HEK293 (cell line): ENCODE measurements around the gene ADSS1.

Experiments used
- CTCF ChIA-PET: fragments of 350-600 bp; formaldehyde crosslinking; extraction: SDS; loops from one replicate; lab custom pipeline; 2021; ENCODE audit warnings: antibody characterized with exemption; lab: Yijun Ruan, JAX
- POLR2A ChIA-PET: fragments of 300-600 bp; formaldehyde crosslinking; extraction: SDS; loops from one replicate; lab custom pipeline; 2020; ENCODE audit warnings: antibody characterized with exemption, inconsistent platforms; lab: Yijun Ruan, JAX
- H3K27ac ChIP-seq: fragments of 200-500 bp; sonication (Bioruptor generic); 2 replicates; pipeline ENCODE4 v1.5.1; 2014; ENCODE audit warnings: low read depth, low read length, control low read depth, inconsistent platforms; ENCODE audit errors: extremely low read depth
- H3K36me3 ChIP-seq, 2 experiments: fragments of 200-500 bp in 1 of 2; sonication (Bioruptor generic) in 1 of 2; 1 replicate in 1 of 2; 2 replicates in 1 of 2; pipeline ENCODE4 v1.5.1; 2014 to 2017; ENCODE audit warnings: inconsistent platforms in 2 of 2, low read length in 2 of 2; ENCODE audit not compliant: control insufficient read depth in 2 of 2, insufficient read depth in 1 of 2
- H3K4me1 ChIP-seq: fragments of 200-500 bp; sonication (Bioruptor generic); 2 replicates; pipeline ENCODE4 v1.5.1; 2014; ENCODE audit warnings: mild to moderate bottlenecking, low read length, inconsistent platforms; ENCODE audit not compliant: control insufficient read depth, insufficient read depth
- H3K4me3 ChIP-seq: 2 replicates; pipeline ENCODE4 v1.5.1; 2011; ENCODE audit warnings: low read depth, mild to moderate bottlenecking, control low read depth, low read length, moderate library complexity
- H3K9me3 ChIP-seq: fragments of 200-500 bp; sonication (Bioruptor generic); 2 replicates; pipeline ENCODE4 v1.5.1; 2014; ENCODE audit warnings: low read depth, low read length, inconsistent platforms; ENCODE audit not compliant: control insufficient read depth, insufficient read depth
- BCL11A ChIP-seq: fragments of 450-650 bp; formaldehyde crosslinking; IDR thresholded peaks from 2 replicates; pipeline ENCODE4 v1.5.1; 2016; ENCODE audit warnings: low read depth, missing biosample characterization, missing genetic modification characterization
- BCL11B ChIP-seq: fragments of 450-650 bp; formaldehyde crosslinking; IDR thresholded peaks from 2 replicates; pipeline ENCODE4 v1.5.1; 2016; ENCODE audit warnings: low read depth, missing biosample characterization, missing genetic modification characterization
- HOXC10 ChIP-seq: sonication (generic); formaldehyde crosslinking; IDR thresholded peaks from 2 replicates; pipeline ENCODE4 v1.8.1; 2023; ENCODE audit warnings: mild to moderate bottlenecking, missing genetic modification reagents
- KLF1 ChIP-seq: fragments of 450-650 bp; formaldehyde crosslinking; IDR thresholded peaks from 2 replicates; pipeline ENCODE4 v1.5.1; 2016; ENCODE audit warnings: missing biosample characterization, missing genetic modification characterization
- KLF9 ChIP-seq: fragments of 450-650 bp; formaldehyde crosslinking; IDR thresholded peaks from 2 replicates; pipeline ENCODE4 v1.5.1; 2016; ENCODE audit warnings: missing biosample characterization, missing genetic modification characterization, low read depth
- PRDM1 ChIP-seq: fragments of 450-650 bp; formaldehyde crosslinking; IDR thresholded peaks from 2 replicates; pipeline ENCODE4; 2016; ENCODE audit warnings: missing biosample characterization, missing genetic modification characterization
- SETDB1 ChIP-seq: IDR thresholded peaks from one replicate; pipeline ENCODE4 v1.6.1; 2017; ENCODE audit warnings: mild to moderate bottlenecking, low read length, moderate library complexity, mixed read lengths; ENCODE audit not compliant: insufficient read length
- ZNF350 ChIP-seq: fragments of 450-650 bp; formaldehyde crosslinking; IDR thresholded peaks from 2 replicates; pipeline ENCODE4 v1.5.0; 2017; ENCODE audit warnings: missing biosample characterization, mild to moderate bottlenecking, missing genetic modification characterization
- ZNF404 ChIP-seq: fragments of 450-650 bp; formaldehyde crosslinking; IDR thresholded peaks from 2 replicates; pipeline ENCODE4 v1.5.1; 2017; ENCODE audit warnings: missing biosample characterization, missing genetic modification characterization
- ZNF544 ChIP-seq: fragments of 450-650 bp; formaldehyde crosslinking; IDR thresholded peaks from 2 replicates; pipeline ENCODE4 v1.5.0; 2017; ENCODE audit warnings: missing biosample characterization, missing genetic modification characterization
- ZNF654 ChIP-seq: fragments of 450-650 bp; formaldehyde crosslinking; IDR thresholded peaks from 2 replicates; pipeline ENCODE4 v1.5.1; 2016; ENCODE audit warnings: low read depth, missing biosample characterization, missing genetic modification characterization
- TF ChIP-seq, protein P1 (sequence below): fragments of 450-650 bp; IDR thresholded peaks from 2 replicates; pipeline ENCODE4 v1.5.1; 2018; ENCODE audit warnings: missing biosample characterization, missing genetic modification characterization
- TF ChIP-seq, protein P2 (sequence below): fragments of 450-650 bp; formaldehyde crosslinking; IDR thresholded peaks from 2 replicates; pipeline ENCODE4 v1.5.1; 2016; ENCODE audit warnings: missing biosample characterization, missing genetic modification characterization, low read depth
- TF ChIP-seq, protein P3 (sequence below): fragments of 450-650 bp; formaldehyde crosslinking; IDR thresholded peaks from 2 replicates; pipeline ENCODE4 v1.5.1; 2016; ENCODE audit warnings: missing biosample characterization, missing genetic modification characterization
- TF ChIP-seq, protein P4 (sequence below): fragments of 450-650 bp; formaldehyde crosslinking; IDR thresholded peaks from 2 replicates; pipeline ENCODE4 v1.5.1; 2016; ENCODE audit warnings: missing biosample characterization, missing genetic modification characterization
- TF ChIP-seq, protein P5 (sequence below): fragments of 450-650 bp; formaldehyde crosslinking; IDR thresholded peaks from 2 replicates; pipeline ENCODE4 v1.5.1; 2017; ENCODE audit warnings: missing biosample characterization, missing genetic modification characterization

ADSS1 gene

GRCh38 chr14:104703269-104703668 lies 20.8 kb upstream of the ADSS1 start (continued):
- no peak for TF ChIP-seq BCL11A (tag by site-specific recombination)
- no peak for TF ChIP-seq BCL11B (tag by site-specific recombination)
- no peak for TF ChIP-seq PRDM1 (tag by site-specific recombination)
- TF ChIP-seq SETDB1 = no peak
- TF ChIP-seq, protein P1, sequence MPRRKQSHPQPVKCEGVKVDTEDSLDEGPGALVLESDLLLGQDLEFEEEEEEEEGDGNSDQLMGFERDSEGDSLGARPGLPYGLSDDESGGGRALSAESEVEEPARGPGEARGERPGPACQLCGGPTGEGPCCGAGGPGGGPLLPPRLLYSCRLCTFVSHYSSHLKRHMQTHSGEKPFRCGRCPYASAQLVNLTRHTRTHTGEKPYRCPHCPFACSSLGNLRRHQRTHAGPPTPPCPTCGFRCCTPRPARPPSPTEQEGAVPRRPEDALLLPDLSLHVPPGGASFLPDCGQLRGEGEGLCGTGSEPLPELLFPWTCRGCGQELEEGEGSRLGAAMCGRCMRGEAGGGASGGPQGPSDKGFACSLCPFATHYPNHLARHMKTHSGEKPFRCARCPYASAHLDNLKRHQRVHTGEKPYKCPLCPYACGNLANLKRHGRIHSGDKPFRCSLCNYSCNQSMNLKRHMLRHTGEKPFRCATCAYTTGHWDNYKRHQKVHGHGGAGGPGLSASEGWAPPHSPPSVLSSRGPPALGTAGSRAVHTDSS (tag by site-specific recombination) = no peak
- no peak for TF ChIP-seq ZNF404 (tag by site-specific recombination)
- TF ChIP-seq KLF1 (tag by site-specific recombination) = no peak
- TF ChIP-seq, protein P2, sequence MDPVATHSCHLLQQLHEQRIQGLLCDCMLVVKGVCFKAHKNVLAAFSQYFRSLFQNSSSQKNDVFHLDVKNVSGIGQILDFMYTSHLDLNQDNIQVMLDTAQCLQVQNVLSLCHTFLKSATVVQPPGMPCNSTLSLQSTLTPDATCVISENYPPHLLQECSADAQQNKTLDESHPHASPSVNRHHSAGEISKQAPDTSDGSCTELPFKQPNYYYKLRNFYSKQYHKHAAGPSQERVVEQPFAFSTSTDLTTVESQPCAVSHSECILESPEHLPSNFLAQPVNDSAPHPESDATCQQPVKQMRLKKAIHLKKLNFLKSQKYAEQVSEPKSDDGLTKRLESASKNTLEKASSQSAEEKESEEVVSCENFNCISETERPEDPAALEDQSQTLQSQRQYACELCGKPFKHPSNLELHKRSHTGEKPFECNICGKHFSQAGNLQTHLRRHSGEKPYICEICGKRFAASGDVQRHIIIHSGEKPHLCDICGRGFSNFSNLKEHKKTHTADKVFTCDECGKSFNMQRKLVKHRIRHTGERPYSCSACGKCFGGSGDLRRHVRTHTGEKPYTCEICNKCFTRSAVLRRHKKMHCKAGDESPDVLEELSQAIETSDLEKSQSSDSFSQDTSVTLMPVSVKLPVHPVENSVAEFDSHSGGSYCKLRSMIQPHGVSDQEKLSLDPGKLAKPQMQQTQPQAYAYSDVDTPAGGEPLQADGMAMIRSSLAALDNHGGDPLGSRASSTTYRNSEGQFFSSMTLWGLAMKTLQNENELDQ (tag by site-specific recombination) = no peak
- TF ChIP-seq, all 188 proteins: peak for 0

DNA sequence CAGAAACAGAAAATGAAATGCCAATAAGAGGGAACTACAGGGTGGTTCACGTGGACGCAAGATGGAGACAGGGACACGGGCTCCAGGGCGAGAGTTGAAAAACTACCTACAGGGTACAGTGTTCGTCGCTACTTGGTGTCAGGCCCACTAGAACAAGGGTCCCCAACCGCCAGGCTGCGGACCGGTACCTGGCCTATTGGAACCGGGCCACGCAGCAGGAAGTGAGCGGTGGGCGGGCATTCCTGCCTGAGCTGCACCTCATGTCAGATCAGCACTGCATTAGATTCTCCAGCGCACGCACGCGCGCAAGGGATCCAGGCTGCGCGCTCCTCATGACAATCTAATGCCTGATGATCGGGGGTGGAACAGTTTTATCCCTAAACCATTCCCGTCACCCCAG lies 19.8 kb upstream of the ADSS1 start:
- ChIA-PET CTCF (no interaction called here), POLR2A (no interaction called here)
- TF ChIP-seq ZNF654 (tag by site-specific recombination) (no peak), ZNF350 (tag by site-specific recombination) (no peak), ZNF544 (tag by site-specific recombination) (no peak), HOXC10 (CRISPR knock-in tag) (no peak), KLF9 (tag by site-specific recombination) (no peak)
- TF ChIP-seq, protein P3, sequence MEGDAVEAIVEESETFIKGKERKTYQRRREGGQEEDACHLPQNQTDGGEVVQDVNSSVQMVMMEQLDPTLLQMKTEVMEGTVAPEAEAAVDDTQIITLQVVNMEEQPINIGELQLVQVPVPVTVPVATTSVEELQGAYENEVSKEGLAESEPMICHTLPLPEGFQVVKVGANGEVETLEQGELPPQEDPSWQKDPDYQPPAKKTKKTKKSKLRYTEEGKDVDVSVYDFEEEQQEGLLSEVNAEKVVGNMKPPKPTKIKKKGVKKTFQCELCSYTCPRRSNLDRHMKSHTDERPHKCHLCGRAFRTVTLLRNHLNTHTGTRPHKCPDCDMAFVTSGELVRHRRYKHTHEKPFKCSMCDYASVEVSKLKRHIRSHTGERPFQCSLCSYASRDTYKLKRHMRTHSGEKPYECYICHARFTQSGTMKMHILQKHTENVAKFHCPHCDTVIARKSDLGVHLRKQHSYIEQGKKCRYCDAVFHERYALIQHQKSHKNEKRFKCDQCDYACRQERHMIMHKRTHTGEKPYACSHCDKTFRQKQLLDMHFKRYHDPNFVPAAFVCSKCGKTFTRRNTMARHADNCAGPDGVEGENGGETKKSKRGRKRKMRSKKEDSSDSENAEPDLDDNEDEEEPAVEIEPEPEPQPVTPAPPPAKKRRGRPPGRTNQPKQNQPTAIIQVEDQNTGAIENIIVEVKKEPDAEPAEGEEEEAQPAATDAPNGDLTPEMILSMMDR (tag by site-specific recombination) = no peak
- TF ChIP-seq, protein P4, sequence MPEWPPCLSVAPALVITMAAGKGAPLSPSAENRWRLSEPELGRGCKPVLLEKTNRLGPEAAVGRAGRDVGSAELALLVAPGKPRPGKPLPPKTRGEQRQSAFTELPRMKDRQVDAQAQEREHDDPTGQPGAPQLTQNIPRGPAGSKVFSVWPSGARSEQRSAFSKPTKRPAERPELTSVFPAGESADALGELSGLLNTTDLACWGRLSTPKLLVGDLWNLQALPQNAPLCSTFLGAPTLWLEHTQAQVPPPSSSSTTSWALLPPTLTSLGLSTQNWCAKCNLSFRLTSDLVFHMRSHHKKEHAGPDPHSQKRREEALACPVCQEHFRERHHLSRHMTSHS = no peak
- TF ChIP-seq, protein P5, sequence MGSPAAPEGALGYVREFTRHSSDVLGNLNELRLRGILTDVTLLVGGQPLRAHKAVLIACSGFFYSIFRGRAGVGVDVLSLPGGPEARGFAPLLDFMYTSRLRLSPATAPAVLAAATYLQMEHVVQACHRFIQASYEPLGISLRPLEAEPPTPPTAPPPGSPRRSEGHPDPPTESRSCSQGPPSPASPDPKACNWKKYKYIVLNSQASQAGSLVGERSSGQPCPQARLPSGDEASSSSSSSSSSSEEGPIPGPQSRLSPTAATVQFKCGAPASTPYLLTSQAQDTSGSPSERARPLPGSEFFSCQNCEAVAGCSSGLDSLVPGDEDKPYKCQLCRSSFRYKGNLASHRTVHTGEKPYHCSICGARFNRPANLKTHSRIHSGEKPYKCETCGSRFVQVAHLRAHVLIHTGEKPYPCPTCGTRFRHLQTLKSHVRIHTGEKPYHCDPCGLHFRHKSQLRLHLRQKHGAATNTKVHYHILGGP (tag by site-specific recombination) = no peak
- H3K36me3 ChIP-seq = peaks cover 5 to 57% of the 10 kb centered on the region in 2 experiments; a peak in 2 of 3 replicates
- no peak overlapping the region for H3K4me3 ChIP-seq
- no peaks in the 10 kb centered on the region for H3K4me1 ChIP-seq
- no peaks in the 10 kb centered on the region for H3K9me3 ChIP-seq
- H3K27ac ChIP-seq = no peak overlapping the region
